GM12891 (cell line): ENCODE results near the gene MYL6.

Experiments used
- DNase-seq: peaks from one replicate; pipeline ENCODE4 v3.0.0; 2011; ENCODE audit warnings: low spot score; ENCODE audit not compliant: insufficient read length
- FAIRE-seq: peaks from 2 replicates; lab custom pipeline; 2011; peaks lifted over from hg19 to GRCh38; lab: Jason Lieb, UNC
- PAX5 ChIP-seq: IDR thresholded peaks from 2 replicates; pipeline ENCODE4 v1.6.1; 2011; ENCODE audit warnings: low read length, moderate library complexity, mild to moderate bottlenecking; ENCODE audit not compliant: insufficient read depth, severe bottlenecking
- POLR2A ChIP-seq: IDR thresholded peaks from 2 replicates; pipeline ENCODE4 v1.6.1; 2011; ENCODE audit warnings: low read depth, low read length, control low read depth
- POLR2AphosphoS5 ChIP-seq: IDR thresholded peaks from 2 replicates; pipeline ENCODE4 v1.6.1; 2011; ENCODE audit warnings: low read depth, low read length, control low read depth
- POU2F2 ChIP-seq: IDR thresholded peaks from 2 replicates; pipeline ENCODE4 v1.6.1; 2011; ENCODE audit warnings: low read depth, mild to moderate bottlenecking, control low read depth, low read length, moderate library complexity
- SPI1 ChIP-seq: IDR thresholded peaks from 2 replicates; pipeline ENCODE4 v1.6.1; 2011; ENCODE audit warnings: low read depth, low read length, control low read depth
- TAF1 ChIP-seq: IDR thresholded peaks from 2 replicates; pipeline ENCODE4 v1.6.1; 2011; ENCODE audit warnings: low read depth, low read length, control low read depth

MYL6 gene

GRCh38 chr12:56162468-56163290 lies 4.5 kb downstream of the MYL6 start:
- TF ChIP-seq POU2F2 (no peak; the same call in 1 of the 2 replicates), POLR2AphosphoS5 (peak; percentile 78), TAF1 (no peak), SPI1 (no peak), PAX5 (no peak), POLR2A (peak; percentile 46; the same call in 1 of the 2 replicates)
- no peak for FAIRE-seq

GRCh38 chr12:56163533-56164344 lies 5.6 kb downstream of the MYL6 start:
- FAIRE-seq (no peak), DNase-seq (no peak)
- TF ChIP-seq POU2F2 (peak; percentile 25; the same call in 1 of the 2 replicates), POLR2AphosphoS5 (peak; percentile 66), PAX5 (no peak), TAF1 (no peak), SPI1 (no peak), POLR2A (peak; percentile 67)

More at GRCh38 chr12:56162468-56163290, 4.5 kb downstream of the MYL6 start:
- no peak for DNase-seq

GRCh38 chr12:56164345-56164729 lies 6.2 kb downstream of the MYL6 start:
- DNase-seq (no peak), FAIRE-seq (no peak)
- TF ChIP-seq POU2F2 = no peak
- no peak for TF ChIP-seq TAF1
- TF ChIP-seq SPI1 = no peak
- TF ChIP-seq POLR2AphosphoS5 = no peak
- no peak; the same call in 1 of the 2 replicates for TF ChIP-seq POLR2A
- no peak for TF ChIP-seq PAX5

- no peak for DNase-seq
- TF ChIP-seq SPI1 = no peak
- no peak for TF ChIP-seq PAX5
- peak; percentile 39; the same call in 1 of the 2 replicates for TF ChIP-seq POLR2AphosphoS5
- peak; percentile 54; the same call in 1 of the 2 replicates for TF ChIP-seq POLR2A
- TF ChIP-seq POU2F2 = no peak
- no peak for TF ChIP-seq TAF1
- FAIRE-seq = no peak
These were observed 7.2 kb downstream of the MYL6 start for GRCh38 chr12:56165369-56165768.

GRCh38 chr12:56169229-56169759 lies 11.1 kb downstream of the MYL6 start:
- TF ChIP-seq POLR2AphosphoS5 (no peak), POU2F2 (no peak), POLR2A (no peak), PAX5 (no peak), TAF1 (no peak), SPI1 (no peak)
- DNase-seq (no peak), FAIRE-seq (no peak)

GRCh38 chr12:56172839-56173238 lies 14.7 kb downstream of the MYL6 start:
- no peak for TF ChIP-seq PAX5
- TF ChIP-seq POLR2A = no peak
- TF ChIP-seq POLR2AphosphoS5 = no peak; the same call in 1 of the 2 replicates
- no peak for TF ChIP-seq SPI1
- no peak for TF ChIP-seq TAF1
- TF ChIP-seq POU2F2 = no peak
- DNase-seq = no peak
- no peak for FAIRE-seq

GRCh38 chr12:56178347-56178746 lies 20.2 kb downstream of the MYL6 start:
- no peak for FAIRE-seq
- DNase-seq = no peak
- TF ChIP-seq PAX5 = no peak
- TF ChIP-seq POLR2AphosphoS5 = no peak; the same call in none of the 2 replicates
- no peak for TF ChIP-seq POU2F2
- no peak for TF ChIP-seq TAF1
- TF ChIP-seq POLR2A = no peak
- TF ChIP-seq SPI1 = no peak

- TF ChIP-seq TAF1 (no peak), PAX5 (no peak), POU2F2 (no peak), SPI1 (no peak), POLR2AphosphoS5 (no peak), POLR2A (no peak)
- DNase-seq (no peak), FAIRE-seq (no peak)
These were observed 28.8 kb downstream of the MYL6 start for GRCh38 chr12:56186957-56187356.

- no peak for DNase-seq
- FAIRE-seq = no peak
- TF ChIP-seq POLR2A (no peak), PAX5 (no peak), SPI1 (no peak), TAF1 (no peak), POLR2AphosphoS5 (no peak), POU2F2 (no peak)
These were observed 30.1 kb downstream of the MYL6 start for GRCh38 chr12:56188131-56188777.
